SKM-1 treated with dmso at 0.1 percent for 144 hours (cell line): Measurements from ENCODE around the gene IKZF4.
"Not testable (repeated sequence)": the region's sequence is repeated elsewhere in the genome, so short reads cannot be mapped to it uniquely, and the experiment has no call there.

Experiments used
- DNase-seq: peaks from one replicate; lab custom pipeline; 2025; ENCODE audit not compliant: unreplicated experiment; lab: John Stamatoyannopoulos, UW

IKZF4 gene

DNA sequence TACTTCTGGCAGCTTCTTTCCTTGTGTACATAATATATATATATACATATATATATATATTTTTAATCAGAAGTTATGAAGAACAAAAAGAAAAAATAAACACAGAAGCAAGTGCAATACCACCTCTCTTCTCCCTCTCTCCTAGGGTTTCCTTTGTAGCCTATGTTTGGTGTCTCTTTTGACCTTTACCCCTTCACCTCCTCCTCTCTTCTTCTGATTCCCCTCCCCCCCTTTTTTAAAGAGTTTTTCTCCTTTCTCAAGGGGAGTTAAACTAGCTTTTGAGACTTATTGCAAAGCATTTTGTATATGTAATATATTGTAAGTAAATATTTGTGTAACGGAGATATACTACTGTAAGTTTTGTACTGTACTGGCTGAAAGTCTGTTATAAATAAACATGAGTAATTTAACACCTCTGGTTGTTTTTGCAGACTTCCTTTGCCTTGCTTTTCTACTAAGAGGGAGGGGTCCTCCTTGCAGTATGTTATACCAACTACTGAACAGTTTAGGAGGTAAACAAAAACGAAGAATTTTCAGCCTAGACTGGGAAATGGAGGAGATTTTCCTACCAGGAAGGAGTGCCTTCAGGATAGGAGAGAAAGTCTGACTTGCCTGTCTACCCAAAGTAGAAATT lies 17.3 kb downstream of the IKZF4 start:
- no peak for DNase-seq

DNA sequence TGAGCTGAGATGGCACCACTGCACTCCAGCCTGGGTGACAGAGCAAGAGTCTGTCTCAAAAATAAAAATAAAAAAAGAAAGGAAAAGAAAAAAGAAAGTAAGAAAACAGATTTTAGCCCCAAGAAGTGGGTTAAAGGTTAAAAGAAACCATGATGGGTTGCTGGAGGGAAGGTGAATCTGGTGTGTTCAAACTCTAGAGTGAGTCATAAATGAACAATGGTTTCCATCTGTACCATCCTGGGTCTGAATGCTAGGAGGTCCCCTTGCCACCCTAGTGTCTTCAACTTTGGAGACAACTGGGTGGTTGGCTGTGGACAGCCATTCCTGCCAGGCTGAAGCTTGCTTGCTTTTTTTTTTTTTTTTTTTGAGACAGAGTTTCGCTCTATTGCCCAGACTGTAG lies 19.3 kb downstream of the IKZF4 start:
- no peak for DNase-seq

DNA sequence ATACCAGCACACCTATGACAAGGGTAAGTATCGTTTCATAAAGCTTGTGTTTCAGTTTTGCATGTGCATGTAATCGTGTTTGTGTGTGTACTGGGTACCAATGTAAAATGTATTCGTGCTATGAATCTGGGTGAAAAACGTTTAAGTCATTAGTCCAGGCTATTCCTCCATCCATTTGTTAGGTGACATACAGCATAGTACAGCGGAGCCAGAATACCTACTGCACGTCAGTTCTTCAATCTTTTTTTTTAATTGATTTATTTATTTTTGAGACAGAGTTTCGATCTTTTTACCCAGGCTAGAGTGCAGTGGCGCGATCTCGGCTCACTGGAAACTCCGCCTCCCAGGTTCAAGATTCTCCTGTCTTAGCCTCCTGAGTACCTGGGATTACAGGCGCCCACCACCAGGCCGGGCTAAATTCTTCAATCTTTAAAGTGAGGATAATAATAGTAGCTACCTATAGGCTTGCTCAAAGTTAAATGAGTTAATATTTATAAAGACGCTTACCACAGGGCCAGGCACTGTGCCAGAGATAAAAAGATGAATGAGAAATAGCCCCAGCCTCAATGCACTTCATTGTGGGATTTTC lies 20.2 kb downstream of the IKZF4 start:
- no peak for DNase-seq

DNA sequence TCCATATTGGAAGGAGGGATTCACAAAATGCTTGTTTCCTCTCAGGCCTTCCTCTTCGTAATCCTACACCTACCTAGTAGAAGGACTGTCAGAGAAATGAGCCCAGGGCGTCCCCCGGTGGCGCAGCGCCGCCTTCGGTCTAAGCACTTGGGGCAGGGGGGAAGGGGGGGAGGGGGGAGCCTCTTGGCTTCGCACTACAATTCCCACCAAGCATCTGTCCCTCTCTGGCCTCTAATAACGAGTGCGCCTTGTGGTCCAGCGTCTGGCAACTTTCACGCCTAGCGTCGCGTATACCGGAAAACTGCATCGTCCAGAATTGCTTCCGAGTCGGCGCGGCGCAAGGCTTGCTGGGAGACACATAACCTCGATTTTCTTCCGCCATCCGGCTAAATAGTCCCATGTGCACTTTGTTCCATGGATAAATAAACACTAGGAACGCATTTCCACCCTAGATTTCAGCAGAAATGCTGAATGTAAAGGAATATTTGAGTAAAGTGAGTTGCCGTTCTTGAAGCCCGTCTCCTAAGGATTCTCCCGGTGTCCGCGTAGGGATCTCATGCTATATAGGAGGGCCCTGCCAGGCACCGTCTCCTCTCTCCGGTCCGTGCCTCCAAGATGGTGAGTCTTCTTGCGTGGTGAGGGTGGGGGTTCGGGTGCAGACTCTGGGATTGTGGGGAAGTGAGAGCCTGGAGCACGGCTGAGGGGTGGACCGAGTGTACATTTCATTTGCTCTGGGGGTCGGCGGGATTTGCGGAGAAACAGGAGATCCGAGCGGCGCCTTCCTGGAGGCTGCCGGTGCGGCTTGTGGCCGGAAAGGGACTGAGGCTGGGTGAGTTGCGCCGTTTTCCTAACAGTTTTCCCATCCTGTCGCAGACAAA lies 20.9 kb downstream of the IKZF4 start, which contains the start of gene RPS26:
RPS26 (plus strand) TSS at position 367 of the 878 bp plus-strand sequence; CDS start at position 616, 249 bp downstream.
- peak; percentile 89 for DNase-seq

DNA sequence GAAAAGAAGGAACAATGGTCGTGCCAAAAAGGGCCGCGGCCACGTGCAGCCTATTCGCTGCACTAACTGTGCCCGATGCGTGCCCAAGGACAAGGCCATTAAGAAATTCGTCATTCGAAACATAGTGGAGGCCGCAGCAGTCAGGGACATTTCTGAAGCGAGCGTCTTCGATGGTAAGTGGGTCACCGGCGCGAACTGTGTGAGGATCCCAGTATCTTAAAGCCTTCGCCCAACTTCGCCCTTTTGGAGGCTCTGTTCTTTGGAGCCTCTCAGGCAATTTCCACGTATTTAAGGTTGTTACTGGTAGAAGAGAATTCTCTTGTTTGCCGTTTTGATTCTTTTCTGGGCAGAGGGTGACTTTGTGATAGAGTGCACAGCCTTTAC lies 21.6 kb downstream of the IKZF4 start:
- DNase-seq, result not testable (repeated sequence)

DNA sequence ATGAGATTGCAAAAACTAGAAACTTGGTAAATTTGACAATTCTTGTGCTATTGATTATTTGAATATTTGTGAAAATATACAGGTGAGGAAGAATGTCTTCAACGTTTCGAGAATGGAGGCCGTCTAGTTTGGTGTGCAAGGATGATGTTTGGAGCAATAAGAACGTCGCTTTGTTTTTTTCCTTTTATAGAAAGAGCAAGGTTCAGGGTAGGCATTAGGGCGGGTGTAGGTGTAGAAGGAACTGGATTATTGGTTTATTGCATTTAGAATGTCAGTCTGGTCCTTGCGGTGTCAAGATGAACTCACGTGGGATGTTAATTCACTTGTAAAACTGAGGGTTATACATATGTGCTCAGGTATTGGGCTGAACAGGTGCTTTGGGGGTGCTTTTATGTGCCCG lies 22.0 kb downstream of the IKZF4 start:
- DNase-seq, result no peak

DNA sequence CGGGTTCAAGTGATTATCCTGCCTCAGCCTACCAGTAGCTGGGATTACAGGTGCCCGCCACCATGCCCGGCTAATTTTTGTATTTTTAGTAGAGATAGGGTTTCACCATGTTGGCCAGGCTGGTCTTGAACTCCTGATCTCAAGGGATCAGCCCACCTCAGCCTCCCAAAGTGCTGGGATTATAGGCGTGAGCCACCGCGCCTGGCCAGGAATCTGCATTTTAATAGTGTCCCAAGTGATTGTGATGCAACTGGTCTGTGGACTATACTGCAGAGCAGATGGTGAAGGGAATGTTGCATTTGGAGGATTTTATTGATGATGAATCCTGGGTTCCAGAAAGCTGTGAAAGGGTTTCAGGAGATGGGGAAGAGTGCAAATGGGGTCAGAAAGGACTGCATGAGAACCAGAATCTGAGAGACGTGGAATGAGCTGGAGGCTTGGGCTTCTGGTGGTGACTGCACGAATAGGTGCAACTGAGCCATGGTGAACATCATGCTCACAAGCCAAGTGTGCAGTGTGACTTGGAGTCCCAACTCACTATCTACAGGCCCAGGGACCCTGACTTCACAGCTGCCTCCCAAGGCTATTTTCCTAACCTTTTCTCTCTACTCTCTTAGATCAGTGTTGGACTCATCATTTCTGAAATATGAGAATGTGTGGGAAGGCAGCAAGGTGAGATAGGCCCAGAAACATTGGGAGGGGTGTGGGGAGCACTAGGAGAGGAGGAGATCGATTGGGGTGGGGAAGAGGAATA lies 25.4 kb downstream of the IKZF4 start:
- no peak for DNase-seq

DNA sequence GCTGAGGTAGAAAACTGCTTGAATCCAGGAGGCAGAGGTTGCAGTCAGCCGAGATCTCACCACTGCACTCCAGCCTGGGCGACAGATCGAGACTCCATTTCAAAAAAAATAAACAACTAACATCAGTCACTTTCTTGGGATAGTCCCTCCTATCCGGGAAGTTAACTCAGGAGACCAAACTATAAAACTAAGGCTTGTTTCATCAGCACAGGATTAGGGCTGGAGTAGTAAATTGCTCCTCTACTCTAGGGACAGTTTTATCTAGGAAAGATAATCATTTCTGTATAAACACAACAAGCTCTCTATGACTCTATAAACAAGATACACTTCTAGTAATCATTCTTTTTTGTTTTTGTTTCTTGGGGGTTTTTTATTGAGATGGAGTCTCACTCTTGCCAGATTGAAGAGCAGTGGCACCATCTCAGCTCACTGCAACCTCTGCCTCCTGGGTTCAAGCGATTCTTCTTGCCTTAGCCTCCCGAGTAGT lies 32.6 kb downstream of the IKZF4 start:
- no peak for DNase-seq

DNA sequence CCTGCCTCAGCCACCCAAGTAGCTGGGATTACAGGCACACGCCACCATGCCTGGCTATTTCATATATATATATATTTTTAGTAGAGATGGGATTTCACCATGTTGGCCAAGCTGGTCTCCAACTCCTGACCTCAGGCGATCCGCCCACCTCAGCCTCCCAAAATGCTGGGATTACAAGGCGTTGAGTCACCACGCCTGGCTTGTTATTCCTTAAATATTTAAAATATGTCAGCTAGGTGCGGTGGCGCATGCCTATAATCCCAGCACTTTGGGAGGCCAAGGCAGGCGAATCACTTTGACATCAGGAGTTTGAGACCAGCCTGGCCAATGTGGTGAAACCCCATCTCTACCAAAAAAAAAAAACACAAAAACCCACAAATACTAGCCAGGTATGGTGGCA lies 39.1 kb downstream of the IKZF4 start:
- DNase-seq, result not testable (repeated sequence)

DNA sequence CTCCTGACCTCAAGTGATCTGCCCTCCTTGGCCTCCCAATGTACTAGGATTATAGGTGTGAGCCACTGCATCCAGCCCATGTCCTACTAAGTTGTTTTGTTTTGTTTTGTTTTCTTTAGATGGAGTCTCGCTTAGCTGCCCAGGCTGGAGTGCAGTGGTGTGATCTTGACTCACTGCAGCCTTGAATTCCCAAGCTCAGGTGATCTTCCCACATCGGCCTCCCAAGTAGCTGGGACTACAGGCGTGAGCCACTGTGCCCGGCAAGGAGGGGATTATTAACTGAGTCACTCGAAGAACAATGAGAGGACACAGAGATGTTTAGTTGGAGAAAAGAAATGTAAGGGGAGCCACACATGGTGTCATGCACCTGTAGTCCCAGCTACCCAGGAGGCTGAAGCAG lies 41.1 kb downstream of the IKZF4 start:
- no peak for DNase-seq

DNA sequence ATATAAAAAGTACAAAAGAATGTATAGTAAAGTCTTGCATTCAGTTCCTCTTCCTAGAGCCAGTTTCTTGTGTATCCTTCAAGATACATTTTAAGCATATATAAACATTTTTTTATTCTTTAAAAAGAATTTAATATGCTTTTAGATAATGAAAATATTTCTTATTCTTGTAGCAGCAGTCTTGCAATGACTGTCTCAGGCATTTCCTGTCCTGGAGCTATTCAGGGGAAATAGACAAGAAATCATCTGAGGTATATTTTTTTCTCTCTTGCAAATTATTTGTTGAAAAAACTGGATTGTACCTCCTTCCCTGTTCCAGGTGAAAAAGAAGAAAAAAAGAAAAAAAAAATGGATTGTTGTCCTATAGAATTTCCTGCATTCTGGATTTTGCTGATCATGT lies 42.2 kb downstream of the IKZF4 start:
- no peak for DNase-seq

DNA sequence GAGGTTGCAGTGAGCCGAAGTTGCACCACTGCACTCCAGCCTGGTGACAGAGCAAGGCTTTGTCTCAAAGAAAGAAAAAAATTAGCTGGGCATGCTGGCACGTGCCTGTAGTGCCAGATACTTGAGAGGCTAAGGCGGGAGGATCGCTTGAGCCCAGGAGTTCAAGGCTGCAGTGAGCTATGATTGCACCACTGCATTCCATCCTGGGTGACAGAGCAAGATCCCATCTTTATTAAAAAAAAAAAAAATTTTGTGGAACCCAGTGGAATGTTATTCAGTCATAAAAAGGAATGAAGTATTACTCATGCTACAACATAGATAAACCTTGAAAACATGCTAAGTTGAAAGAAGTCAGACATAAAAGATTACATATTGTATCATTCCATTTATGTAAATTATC lies 50.8 kb downstream of the IKZF4 start:
- DNase-seq, result no peak

DNA sequence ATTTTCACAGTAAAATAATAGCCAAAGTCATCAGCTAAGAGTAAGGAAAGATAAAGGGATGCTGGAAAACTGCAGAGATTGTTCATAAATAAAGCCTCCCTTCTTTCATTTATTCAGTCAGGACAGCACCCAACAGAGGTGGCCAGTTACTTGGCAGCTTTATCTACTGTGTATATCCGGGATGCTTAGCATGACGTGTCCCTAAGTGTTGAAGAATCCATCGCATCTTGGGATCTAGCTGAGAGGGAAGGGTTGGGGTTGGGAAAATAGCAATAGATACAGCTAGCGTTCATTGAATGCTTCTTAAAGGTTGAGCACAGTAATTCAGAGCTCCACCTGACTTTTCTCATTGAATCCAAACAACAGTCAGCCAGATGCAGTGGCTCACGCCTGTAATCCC lies 53.6 kb downstream of the IKZF4 start:
- no peak for DNase-seq

DNA sequence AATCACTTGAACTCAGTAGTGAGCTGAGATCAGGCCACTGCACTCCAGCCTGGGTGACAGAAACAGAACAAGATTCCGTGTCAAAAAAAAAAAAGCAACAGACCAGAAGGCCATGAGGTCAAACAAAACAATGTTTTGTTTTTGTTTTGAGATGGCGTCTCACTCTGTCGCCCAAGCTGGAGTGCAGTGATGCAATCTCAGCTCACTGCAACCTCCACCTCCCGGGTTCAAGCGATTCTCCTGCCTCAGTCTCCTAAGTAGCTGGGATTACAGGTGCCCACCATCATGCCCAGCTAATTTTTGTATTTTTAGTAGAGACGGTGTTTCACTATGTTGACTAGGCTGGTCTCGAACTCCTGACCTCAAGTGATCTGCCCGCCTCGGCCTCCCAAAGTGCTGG lies 57.1 kb downstream of the IKZF4 start:
- not testable (repeated sequence) for DNase-seq

DNA sequence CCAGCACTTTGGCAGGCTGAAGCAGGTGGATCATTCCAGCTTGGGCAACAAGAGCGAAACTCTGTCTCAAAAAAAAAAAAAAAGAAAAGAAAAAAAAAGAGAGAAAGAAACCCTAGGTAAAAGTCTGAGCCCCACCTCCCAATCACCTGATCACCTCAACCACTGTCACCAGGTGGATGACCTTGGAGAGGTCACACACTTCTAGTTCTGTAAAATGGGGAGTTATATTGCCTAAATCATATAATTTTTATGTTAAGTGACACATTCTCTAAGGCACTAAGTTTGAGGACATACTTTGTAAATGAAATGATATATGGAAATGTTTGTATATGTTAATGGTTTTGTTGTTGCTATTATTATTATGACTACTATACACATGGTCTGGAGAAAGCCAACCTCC lies 57.6 kb downstream of the IKZF4 start:
- DNase-seq, result no peak

DNA sequence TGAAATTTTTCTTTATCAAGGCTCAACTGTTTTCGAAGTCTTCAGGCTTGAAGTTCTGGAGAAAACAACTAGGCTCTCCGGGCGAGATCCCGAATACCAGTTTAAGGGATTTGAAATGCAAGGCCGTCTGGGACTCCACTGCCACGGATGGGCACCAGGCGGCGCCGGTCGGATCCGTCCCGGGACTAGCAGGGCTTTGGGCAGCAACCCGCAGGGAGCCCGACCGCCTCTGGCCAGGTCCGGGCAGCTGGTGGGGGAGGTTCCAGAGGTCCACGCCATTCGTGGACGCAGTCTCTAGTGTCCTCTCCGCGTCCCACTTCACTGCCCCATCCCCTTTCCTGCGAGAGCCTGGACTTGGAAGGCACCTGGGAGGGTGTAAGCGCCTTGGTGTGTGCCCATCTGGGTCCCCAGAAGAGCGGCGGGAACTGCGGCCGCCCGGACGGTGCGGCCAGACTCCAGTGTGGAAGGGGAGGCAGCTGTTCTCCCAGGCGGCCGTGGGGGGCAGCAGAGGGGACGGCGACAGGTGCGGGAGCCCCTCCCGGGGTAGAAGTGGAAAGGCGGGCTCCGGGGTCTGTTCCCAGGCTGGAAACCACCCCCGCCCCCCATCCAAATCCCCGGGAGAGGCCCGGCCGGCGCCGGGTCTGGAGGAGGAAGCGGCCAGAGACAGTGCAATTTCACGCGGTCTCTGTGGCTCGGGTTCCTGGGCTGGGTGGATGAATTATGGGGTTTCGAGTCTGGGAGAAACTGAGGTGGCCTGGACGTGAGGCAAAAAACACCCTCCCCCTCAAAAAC lies 58.3 kb downstream of the IKZF4 start:
- peak; percentile 26 for DNase-seq

DNA sequence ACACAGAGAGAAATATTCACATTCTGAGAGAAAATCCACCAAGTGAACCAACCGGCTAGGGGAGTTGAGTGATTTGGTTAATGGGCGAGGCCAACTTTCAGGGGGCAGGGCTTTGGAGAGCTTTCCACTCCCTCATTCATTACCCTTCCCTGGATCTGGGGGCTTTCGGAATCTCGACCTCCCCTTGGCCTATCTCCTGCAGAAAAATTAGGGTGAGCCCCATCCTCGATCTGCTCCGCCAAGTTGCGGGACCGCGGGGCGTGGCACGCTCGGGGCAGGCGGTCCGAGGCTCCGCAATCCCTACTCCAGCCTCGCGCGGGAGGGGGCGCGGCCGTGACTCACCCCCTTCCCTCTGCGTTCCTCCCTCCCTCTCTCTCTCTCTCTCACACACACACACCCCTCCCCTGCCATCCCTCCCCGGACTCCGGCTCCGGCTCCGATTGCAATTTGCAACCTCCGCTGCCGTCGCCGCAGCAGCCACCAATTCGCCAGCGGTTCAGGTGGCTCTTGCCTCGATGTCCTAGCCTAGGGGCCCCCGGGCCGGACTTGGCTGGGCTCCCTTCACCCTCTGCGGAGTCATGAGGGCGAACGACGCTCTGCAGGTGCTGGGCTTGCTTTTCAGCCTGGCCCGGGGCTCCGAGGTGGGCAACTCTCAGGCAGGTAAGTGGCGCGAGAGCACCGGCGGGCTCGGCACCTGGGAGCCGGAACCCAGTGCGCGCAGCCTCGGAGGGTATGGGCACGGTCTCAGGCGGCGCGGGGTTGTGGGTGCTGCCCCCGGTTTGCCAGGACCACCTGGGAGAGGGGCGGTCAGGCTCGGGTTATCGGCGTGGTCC lies 59.1 kb downstream of the IKZF4 start, which contains the start of gene ERBB3:
ERBB3 (plus strand) TSS at position 443 of the 833 bp plus-strand sequence; CDS start at position 579, 136 bp downstream.
- DNase-seq, result peak; percentile 5

DNA sequence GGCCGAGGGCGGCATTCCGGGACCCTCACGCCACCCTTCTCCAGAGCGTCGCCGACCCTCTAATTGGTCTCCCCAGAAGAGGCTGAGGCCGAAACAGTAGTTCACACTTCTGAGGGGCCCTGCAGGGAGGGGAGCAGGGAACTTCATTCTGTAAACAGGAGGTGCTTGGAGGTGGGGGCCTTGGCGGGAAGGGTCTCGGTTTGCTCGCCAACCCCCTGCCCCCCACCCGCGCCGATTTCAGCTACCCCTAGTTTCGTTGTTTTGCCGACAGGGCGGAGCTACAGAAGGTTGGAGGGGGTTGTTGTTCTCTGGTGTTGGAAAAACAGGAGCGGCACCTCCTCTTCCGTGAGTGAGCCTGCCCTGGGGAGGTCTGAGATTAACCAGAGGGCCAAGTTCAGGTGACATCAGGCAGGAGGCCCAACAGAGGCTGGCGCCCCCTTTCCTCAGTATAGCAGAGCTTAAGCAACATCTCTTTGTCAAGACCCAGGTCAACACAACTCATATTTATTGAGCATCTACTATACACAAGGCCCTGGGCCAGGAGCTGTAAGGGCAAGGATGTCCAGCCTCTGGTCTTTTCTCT lies 59.8 kb downstream of the IKZF4 start:
- no peak for DNase-seq
